NCI-H1436 treated with DMSO at 0.1 percent for 48 hours (cell line): ENCODE data around the gene RFC2.
"Not testable (repeated sequence)": the region's sequence is repeated elsewhere in the genome, so short reads cannot be mapped to it uniquely, and the experiment has no call there.

Source experiments
- DNase-seq: peaks from one replicate; lab custom pipeline; 2025; lab: John Stamatoyannopoulos, UW

Gene RFC2

DNA sequence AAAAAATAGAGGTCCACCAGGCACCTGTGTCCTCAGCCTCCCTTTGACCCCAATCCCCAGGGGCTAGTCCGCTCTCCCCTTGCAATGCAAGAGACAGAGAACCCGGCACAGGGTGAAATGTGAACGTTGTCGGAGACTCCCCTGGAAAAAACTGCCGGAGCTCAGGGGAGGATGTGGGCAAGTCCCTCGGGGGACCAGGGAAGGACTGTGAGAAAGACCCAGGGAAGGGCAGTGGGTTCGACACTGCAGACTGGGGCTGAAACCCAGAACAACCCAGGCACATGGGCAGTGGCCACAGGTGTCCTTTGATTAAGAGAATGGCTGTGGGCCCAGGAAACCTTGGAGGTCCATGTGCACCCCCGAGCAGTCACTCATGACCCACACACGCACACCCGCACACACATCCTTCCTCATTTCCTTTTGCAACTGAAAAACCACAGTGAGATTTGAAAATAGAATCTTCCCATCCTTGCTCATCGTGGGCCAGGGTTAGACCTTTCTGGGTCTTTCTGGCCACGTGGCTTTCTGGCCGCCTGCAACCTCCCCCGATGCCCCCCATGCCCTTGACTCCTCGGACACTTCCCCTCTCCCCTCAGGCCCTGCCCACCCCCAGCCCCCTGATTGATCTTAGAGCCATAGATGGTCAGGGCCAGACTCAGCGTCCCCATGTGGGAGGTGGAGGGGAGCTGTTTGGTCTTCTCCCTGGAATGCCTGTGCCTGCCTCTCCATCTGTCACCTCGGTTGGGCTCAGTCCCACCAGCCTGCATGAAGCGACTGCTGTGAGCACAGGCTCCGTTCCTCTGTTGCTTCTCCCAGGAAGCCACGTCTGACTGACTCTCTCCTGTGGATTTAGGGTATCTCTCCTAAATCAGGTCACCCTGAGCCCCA is 36.5 kb downstream of the RFC2 start:
- no peak for DNase-seq

DNA sequence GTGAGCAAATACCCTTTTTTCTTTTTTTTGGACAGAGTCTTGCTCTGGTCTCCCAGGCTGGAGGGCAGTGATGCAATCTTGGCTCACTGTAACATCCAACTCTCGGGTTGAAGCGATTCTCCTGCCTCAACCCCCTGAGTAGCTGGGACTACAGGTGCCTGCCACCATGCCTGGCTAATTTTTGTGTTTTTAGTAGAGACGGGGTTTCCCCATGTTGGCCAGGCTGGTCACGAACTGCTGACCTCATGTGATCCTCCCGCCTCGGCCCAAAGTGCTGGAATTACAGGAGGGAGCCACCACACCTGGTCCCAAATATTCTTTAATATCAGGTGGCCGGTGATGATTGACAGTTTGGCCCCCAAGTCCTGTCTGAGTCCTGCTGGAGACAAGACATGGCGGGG is 37.8 kb downstream of the RFC2 start:
- DNase-seq, result no peak

DNA sequence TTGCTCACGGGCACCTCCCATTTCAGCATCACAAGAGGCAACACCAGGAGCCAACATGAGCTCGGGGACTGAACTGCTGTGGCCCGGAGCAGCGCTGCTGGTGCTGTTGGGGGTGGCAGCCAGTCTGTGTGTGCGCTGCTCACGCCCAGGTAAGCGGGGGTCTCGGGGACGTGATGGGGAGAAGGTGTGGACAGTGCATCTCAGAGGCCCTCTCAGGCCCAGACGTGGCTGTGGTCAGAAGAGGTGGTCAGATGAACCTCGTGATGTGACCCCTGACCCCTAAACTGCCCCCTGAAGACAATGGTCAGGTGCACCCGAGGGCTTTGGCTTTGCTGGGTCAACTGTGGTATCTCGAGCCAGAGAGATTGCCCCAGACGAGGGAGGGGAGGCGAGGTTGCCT is 38.3 kb downstream of the RFC2 start:
- DNase-seq, result no peak

DNA sequence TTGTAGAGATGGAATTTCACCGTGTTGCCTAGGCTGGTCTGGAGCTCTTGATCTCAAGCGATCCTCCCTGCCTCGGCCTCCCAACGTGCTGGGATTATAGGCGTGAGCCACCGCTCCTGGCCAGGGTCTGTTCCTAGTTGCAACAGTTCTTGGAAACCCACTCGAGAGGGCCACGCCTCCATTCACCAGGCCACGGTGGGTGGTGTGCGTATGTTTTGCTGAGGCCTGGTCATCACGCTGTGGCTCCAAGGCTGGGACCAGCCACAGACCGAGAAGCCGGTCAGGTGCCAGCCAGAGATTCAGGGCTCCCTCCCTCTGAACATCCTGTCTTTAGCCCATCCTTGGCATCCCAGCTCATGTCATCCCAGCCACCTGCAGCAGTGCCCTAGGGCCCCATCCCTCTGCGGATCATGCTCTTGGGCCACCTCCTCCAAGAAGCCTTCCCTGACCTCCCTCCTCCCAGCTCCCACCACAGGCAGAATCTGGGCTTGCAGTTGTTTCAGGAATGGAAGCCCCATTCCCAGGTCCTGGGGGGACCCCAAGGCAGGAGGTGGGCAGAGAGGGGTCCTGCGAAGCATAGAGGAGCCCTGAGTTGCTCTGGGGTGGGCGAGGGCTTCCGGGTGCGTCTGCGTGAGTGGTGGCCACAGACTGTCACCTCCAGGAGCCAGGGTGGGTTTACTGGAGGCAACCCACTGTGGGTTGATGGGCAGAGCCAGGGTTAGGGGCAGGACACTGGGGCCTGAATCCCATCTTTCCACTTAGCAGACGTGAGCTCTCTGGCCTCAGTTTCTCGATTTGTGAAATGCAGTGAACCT is 39.2 kb downstream of the RFC2 start:
- no peak for DNase-seq

DNA sequence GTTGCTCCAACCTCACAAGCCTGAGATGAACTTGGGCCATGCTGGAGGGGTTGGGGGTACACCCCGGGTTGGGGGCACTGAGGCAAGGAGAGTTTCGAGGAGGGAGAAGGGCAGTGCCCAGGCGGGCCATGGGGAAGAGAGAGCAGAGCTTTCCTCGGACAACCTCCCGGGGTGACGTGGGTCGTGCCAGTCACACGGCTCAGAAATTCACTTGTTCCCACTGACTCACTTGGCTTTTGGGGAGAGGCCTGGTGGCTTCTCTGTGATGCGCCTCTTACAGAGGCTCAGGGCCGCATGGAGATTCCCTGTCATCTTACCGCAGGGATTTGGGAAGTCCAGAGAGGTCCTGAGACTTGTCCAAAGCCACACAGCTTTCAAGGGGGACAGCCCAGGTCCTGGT is 41.5 kb downstream of the RFC2 start:
- DNase-seq, result no peak

DNA sequence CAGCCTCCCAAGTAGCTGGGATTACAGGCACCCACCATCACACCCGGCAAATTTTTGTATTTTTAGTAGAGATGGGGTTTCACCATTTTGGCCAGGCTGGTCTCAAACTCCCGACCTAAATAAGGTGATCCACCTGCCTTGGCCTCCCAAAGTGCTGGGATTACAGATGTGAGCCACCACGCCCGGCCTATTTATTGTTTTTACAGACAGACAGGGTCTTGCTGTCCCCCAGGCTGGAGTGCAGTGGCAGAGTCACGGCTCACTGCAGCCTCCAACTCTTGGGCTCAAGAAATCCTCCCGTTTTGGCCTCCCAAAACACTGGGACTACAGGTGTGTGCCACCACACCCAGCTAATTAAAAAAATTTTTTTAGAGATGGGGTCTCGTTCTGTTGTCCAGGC is 46.0 kb downstream of the RFC2 start:
- DNase-seq, result not testable (repeated sequence)

DNA sequence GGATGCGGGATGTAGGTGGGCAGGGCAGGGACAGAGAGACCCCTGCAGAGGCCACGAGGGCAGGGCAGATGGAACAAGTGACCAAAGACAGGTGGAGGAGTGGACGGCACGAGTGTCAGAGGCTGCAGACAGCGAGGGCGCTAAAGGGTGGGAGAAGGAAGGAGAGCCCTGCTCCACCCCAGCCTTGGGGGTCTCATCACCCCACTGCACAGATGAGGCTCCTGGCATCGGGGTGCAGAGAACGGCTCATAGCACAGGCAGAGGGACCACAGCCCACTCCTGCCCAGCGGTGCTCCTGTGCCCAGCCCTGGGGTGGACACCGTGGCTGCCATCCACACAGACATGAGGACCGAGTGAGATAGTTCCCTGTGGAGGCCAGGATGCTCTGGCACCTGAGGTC is 46.6 kb downstream of the RFC2 start:
- no peak for DNase-seq

DNA sequence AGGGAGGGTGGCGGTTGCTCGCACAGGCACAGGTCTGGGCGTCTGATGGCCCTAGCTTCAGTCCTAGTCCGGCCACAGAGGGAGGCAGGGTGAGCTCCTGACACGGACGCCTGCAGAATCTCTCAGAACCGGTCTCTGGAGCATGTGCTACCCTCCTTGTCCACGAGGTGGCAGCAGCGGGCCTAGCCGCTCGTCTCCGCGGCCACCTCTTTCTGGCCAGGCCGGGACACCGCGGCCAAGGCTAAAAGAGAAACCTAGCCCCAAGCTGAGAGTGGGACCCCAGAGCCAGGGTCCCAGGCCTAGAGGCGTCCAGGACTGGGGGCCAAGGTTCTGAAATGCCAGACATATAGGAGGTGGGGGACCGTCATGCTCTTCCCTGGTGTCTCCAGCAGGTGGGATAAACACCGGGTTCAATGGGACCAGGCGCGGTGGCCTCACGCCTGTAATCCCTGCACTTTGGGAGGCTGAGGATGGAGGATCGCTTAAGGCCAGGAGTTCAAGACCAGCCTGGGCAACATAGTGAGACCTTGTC is 47.5 kb downstream of the RFC2 start:
- DNase-seq, result peak; percentile 21

DNA sequence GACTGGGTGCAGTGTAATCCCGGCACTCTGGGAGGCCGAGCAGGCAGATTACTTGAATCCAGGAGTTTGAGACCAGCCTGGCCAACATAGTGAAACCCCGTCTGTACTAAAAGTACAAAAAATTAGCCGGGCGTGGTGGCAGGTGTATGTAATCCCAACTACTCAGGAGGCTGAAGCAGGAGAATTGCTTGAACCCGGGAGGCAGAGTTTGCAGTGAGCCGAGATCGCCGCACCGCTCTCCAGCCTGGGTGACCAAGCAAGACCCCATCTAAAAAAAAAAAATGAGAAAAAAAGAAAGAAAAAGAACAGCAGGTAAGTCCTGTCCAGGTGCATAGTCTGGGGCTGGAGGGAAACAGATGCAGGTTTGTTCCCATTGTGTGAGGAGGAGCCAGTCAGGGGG is 48.1 kb downstream of the RFC2 start:
- DNase-seq, result not testable (repeated sequence)

DNA sequence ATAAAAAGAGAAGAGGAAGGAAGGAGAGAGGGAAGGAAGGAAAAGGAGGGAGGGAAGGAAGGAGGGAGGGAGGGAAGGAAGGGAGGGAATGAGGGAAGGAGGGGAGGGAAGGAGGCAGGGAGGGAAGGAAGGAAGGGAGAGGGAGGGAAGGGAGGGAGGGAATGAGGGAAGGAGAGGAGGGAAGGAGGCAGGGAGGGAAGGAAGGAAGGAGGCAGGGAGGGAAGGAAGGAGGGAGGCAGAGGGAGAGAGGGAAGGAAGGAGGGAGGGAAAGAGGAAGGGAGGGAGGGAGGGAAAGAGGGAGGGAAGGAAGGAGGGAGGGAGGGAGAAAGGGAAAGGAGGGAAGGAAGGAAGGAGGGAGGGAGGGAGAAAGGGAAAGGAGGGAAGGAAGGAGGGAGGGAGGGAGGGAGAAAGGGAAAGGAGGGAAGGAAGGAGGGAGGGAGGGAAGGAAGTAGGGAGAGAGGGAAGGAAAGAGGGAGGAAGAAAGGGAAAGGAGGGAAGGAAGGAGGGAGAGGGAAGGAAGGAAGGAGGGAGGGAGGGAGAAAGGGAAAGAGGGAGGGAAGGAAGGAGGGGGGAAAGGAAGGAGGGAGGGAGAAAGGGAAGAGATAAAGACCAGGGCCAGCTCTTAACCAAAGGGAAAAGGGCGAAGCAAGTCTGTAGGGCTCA is 50.1 kb downstream of the RFC2 start:
- DNase-seq, result no peak

DNA sequence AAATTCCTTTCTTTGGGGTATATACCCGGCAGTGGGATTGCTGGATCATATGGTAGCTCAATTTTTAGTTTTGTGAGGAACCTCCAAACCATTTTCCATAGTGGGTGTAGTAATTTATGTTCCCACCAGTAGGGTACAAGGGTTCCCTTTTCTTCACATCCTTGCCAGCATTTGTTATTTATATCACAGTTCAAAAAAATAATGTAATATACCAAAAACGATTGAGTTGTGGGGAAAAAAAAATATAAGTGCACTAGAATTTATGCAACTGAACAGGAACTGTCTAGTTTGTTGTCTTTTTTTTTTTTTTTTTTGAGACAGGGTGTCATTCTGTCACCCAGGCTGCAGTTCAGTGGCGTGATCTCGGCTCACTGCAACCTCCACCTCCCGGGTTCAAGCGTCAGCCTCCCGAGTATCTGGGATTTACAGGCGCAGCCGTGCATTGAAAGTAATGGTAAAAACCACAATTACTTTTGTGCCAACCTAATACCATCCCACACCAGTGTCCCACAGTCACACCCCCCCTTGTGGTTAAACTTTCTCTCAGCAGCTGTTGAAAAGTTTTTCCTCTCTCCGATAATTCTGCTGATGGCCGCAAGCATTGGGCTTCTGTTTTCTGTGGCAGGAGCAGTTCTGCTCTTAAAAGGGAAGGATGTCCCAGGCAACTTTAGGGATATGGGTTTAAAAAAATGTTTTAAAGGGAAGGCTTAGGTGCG is 51.2 kb downstream of the RFC2 start:
- DNase-seq, result no peak

DNA sequence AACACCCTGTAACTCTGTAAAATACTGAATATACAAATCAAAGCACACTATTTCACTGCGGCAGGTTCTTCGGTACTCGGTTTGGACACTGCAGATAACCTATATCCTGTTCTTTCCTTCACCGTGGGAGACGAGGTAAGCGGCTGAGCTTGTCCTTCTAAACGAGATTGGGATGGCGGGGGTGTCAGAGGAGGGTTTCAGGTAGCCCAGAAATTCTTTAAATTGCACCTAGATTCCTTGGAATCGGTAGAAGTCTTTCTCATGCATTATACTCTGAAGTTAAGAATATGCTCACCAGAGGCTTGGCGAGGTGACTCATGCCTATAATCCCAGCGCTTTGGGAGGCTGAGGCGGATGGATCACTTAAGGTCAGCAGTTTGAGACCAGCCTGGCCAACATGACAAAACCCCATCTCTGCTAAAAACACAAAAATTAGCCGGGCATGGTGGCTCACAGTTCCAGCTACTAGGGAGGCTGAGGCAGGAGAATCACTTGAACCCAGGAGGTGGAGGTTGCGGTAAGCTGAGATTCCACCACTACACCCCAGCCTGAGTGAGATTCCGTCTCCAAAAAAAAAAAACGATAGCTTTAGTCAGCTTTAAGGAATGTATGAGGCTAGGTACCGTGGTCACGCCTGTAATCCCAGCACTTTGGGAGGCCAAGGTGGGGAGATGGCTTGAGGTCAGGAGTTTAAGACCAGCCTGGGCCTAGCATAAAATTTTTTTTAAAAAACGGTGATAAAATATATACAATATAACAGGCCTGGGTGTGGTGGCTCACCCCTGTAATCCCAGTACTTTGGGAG is 54.4 kb downstream of the RFC2 start:
- DNase-seq, result no peak

DNA sequence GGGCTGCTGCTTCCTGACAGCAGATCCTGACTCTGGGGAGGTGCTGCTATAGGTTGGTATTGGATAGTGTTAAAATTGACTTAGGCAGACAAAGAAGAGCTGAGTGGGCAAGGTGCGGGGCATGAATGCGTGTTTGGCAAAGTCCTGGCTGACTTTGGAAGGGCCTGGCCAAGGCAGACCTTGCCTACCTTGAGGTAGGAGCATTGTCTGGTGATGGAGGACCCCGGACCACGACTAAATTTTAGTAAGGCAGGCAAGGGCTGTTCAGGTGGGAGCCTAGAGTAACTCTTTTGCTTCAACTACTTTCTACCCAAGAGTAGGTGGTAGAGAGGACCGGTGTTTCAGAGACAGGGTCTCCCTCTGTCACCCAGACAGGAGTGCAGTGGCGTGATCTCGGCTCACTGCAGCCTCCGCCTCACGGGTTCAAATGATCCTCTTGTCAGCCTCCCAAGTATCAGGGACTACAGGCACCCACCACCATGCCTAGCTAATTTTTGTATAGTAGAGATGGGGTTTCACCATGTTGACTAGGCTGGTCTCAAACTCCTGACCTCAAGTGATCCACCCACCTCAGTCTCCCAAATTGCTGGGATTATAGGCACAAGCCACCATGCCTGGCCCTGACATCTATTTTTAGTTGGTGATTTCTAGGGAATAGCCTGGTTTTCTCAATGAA is 56.6 kb downstream of the RFC2 start:
- no peak for DNase-seq

DNA sequence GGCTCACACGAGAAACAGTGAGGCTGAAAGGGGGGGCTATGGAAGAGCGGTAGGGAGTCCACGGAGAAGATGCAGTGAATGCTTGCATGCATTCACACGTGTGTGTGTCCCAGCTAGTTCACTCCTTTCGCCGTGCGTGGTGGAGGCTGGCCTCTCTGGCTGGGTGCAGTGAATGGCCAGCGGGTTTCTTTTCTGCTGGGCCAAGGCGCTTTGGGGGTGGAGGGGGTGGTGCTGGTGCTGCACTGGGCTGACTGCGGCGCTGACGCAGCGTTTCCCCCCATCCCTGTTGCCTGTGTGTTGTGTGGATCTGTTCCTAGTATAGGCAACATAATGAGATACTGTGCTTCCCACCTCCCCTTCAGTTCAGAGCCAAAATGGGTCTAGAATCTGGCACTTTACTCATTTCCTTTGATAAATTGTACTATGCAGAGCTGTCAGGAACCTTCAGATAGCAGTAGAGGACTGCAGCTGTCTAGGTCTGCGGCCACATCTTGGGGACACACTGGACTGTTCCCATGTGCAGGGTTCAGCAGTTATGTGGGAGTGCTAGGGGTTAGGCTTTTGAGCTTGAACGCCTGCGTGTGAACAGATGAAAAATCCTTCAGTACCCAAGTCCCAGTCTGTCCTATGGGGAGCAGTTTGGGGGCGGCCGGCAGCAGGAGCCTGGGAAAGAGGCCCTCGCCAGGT is 58.1 kb downstream of the RFC2 start:
- not testable (repeated sequence) for DNase-seq

DNA sequence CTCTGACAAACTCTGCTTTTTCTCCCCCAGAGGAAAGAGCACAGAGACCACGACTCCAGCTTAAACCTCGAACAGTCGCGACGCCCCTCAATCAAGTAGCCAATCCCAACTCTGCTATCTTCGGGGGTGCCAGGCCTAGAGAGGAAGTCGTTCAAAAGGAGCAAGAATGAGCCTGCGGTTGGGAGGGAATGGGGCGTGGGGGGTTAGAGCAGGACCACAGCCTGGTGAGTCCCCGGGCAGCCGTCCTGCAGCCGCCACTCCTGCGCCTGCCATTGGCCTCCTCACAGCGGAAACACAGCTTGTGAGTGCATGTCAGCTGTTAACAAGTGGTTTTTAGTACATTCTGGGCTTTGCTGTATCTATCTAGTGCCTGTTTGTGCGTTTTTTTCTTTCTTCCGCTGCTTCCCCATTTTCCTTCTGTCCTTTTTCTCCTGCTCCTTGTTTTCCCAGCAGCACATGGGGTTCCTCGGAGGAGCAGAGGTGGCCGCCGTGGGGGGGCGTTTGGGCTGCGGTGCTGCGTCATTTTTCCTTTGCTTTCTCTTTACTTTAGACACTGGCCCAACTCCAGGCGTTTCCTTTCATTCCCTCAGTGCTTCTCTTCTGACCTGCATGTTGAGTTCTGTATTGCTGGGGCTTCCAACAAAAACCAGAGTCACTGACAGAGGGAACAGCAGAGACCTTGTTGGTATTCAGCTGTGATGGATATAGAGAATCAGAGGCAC is 58.9 kb downstream of the RFC2 start:
- DNase-seq, result not testable (repeated sequence)

DNA sequence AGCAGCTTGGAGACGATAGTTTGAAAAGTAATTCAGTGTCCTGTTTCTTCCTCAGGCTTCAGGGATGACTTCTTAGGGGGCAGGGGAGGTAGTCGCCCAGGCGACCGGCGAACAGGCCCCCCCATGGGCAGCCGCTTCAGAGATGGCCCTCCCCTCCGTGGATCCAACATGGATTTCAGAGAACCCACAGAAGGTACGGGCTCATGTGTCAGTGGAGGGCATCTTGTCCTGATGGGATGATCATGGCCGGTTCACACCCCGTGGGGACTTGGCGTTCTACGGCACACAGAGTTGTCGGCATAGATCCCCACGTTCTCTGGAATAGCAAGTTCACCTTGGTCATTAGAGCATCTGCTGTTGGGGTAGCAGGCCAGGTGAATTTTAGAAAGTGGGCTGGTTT is 59.5 kb downstream of the RFC2 start:
- no peak for DNase-seq

DNA sequence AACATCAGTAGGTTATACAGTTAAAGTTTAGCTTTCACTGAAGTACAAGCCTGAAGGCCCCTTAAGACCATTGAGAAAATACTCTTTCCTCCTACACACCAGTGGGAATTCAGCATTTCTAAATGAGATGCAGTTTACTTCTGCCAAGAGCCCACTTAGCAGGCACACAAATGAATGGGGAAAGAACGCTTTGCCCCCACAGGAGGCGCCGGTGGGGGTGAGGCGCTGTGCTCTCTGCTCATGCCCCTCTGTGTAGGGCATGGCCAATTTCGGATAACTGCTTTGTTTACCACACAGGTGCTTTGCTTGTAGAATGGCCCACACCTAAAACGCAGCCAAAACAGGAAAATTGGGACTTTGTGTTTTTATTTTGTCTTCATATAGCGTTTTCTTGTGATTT is 60.3 kb downstream of the RFC2 start:
- no peak for DNase-seq

DNA sequence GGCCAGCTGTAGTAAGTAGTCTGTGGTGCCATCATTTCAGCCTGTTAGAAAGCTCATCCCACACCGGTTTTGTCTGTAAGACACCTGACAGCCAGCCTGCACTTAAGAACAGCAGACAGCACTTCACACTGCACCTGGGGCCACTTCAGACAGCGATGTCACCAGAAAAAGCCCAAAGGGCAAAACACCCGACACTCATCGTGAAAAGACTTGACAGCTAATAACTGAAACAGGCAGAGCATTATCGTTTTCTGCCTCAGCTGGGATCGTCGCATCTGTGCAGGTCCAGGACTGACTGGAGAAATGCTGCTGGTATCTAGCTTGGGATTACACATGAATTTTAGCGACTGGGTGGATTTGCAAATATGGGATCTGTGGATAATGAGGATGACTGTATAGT is 61.1 kb downstream of the RFC2 start:
- DNase-seq, result peak; percentile 11

DNA sequence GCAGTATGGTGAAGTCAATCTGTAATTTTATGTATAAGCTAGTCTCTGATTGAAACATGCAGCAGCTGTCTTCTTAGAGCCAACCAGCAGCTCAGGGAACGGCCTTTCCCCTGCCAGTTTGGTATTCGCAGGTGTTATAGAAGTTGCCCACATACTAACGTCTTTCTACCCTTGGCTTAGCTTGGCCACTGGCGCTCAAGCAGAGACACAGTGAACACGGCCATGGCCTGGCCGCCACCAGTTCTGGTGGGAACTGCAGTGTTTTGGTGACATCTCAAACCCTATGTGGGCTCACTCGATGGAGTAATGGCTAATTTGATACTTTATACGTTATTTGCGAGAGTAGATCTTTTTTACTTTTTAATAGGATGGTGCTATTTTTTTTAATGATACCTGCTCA is 63.0 kb downstream of the RFC2 start:
- no peak for DNase-seq
